Measurements from ENCODE around the gene PPP2R2B. TPM values are rescaled to one million over a fixed set of nuclear protein-coding genes. Genes with fewer than 3 reads are reported as not detected.
A peak's percentile ranks its signal among the peaks of the same experiment; 100 is the strongest.

PPP2R2B gene
- total RNA-seq, 4 donors from 2014 or later = 9.4 to 29.4 (median 20.7) TPM

DNA sequence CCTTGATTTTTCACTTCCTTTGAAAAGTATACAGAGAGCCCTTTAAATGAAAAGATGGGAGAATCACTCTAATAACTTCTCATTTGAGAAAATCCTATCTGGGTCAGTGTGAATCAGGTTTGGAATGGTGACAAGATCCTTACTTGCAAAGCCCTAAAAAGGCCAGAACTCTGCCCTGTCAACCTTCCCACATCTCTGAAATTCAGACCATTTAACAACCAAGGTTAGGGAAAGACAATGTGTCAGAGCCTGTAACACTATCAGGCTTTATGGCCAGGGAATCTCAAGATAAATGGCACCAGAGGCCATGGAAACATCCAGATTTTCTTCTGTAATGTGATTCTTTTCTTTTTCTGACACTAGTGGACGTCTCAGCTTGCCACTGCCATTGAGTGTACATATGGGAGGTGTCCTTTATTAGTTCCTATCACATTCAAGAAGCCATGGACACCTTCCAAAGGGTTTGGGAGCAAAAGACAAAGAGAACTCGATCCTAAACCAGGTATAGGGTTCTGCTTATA lies 196.9 kb downstream of the PPP2R2B start:
- DNase-seq (ENCODE audit: low spot score in 2 of 2) = no peak
- Histone ChIP-seq H3K27me3 (no peaks in the 10 kb centered on the region), H3K9me3 (no peaks in the 10 kb centered on the region), H3K27ac (peak overlapping the region in 1 of 4 donors; percentile 63), H3K4me3 (no peak overlapping the region), H3K4me1 (peaks cover 0 to 10% (median 0%) of the 10 kb centered on the region in 4 donors), H3K36me3 (no peaks in the 10 kb centered on the region)
- 60 to 63% methylated on average over 2 of the region's 2 CpGs for WGBS, 2 donors
- TF ChIP-seq POLR2A (IDR thresholded peaks at IDR 0.05) (no peak), EP300 (IDR thresholded peaks at IDR 0.05) (no peak)
- TF ChIP-seq, protein P1, sequence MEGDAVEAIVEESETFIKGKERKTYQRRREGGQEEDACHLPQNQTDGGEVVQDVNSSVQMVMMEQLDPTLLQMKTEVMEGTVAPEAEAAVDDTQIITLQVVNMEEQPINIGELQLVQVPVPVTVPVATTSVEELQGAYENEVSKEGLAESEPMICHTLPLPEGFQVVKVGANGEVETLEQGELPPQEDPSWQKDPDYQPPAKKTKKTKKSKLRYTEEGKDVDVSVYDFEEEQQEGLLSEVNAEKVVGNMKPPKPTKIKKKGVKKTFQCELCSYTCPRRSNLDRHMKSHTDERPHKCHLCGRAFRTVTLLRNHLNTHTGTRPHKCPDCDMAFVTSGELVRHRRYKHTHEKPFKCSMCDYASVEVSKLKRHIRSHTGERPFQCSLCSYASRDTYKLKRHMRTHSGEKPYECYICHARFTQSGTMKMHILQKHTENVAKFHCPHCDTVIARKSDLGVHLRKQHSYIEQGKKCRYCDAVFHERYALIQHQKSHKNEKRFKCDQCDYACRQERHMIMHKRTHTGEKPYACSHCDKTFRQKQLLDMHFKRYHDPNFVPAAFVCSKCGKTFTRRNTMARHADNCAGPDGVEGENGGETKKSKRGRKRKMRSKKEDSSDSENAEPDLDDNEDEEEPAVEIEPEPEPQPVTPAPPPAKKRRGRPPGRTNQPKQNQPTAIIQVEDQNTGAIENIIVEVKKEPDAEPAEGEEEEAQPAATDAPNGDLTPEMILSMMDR (IDR thresholded peaks at IDR 0.05) = no peak

DNA sequence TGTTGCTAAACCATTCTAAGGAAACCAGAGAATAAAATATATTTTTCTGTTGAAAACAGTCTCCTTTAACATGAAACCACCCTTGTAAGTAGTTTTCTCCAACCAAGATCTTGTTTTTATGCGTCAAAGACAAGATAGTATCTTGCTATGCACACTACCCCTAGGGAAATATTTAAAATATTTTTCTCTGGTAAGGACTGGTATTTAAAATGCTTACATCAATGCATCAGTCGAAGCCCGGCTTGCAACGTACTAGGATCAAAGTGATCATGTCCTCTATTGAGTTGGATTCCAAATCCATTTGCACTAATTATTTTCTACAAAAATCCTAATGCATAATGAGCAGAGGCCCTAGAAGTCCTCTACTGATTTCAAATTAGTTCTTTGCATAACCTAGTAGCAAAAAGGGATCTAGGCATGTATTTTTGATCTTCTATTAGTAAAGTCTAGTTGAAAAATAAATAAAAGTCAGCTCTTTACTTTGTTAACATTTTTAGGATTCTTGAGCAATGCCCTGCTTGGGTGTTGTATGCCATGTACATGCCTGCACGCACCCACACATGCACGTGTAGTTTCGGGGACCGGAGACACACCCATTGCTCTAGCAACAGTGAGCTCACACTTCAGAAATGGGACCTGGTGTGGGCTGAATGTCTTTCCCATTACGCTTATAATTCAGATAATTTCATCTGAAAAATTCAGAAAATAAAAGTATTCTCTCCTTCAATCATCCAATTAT lies 197.5 kb downstream of the PPP2R2B start:
- Histone ChIP-seq H3K27me3 (no peaks in the 10 kb centered on the region), H3K4me1 (peaks cover 0 to 10% (median 0%) of the 10 kb centered on the region in 4 donors), H3K9me3 (no peaks in the 10 kb centered on the region), H3K36me3 (no peaks in the 10 kb centered on the region), H3K27ac (peak overlapping the region in 1 of 4 donors; percentile 63), H3K4me3 (no peak overlapping the region)
- 66 to 70% methylated on average over 9 of the region's 9 CpGs for WGBS, 2 donors
- TF ChIP-seq, protein P1 (IDR thresholded peaks at IDR 0.05) = no peak
- TF ChIP-seq EP300 (IDR thresholded peaks at IDR 0.05) = no peak
- TF ChIP-seq POLR2A (IDR thresholded peaks at IDR 0.05) = no peak
- DNase-seq (ENCODE audit: low spot score in 2 of 2) = no peak

GRCh38 chr5:146675636-146676035 lies 202.9 kb downstream of the PPP2R2B start:
- H3K4me3 ChIP-seq = no peak overlapping the region
- peaks cover 0 to 1% (median 0%) of the 10 kb centered on the region in 4 donors for H3K4me1 ChIP-seq
- H3K9me3 ChIP-seq = no peaks in the 10 kb centered on the region
- no peak overlapping the region for H3K27ac ChIP-seq
- TF ChIP-seq POLR2A (IDR thresholded peaks at IDR 0.05) = no peak
- no peak for TF ChIP-seq EP300 (IDR thresholded peaks at IDR 0.05)
- TF ChIP-seq, protein P1 (IDR thresholded peaks at IDR 0.05) = no peak
- 65 to 71% methylated on average over 4 of the region's 4 CpGs for WGBS, 2 donors
- DNase-seq (ENCODE audit: low spot score in 2 of 2) = no peak
- H3K36me3 ChIP-seq = no peaks in the 10 kb centered on the region
- no peaks in the 10 kb centered on the region for H3K27me3 ChIP-seq

DNA sequence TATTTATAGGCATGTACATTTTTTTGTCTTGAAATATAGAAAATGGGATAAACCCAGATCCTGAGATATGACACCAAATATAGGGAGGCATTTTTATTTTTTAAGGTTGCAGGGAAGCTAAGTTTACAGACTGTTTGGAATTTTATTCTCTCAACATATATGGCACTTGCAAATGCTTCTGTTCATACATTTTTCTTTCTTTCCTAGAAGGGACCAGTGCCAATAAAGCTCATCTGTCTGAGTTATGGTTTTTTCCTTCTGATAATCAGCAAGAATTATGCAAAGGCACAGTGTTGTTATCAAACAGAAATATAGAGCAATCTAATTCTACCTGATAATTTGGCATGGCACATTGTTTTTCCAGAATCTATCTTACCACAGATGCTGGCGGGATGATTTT lies 205.7 kb downstream of the PPP2R2B start:
- Histone ChIP-seq H3K27me3 (no peaks in the 10 kb centered on the region), H3K4me1 (peaks cover 0 to 13% (median 0%) of the 10 kb centered on the region in 4 donors), H3K9me3 (no peaks in the 10 kb centered on the region), H3K27ac (no peak overlapping the region), H3K36me3 (no peaks in the 10 kb centered on the region), H3K4me3 (no peak overlapping the region)
- WGBS, 2 donors = 93% methylated on average over 1 of the region's 1 CpG
- TF ChIP-seq POLR2A (IDR thresholded peaks at IDR 0.05) = no peak
- no peak for DNase-seq (ENCODE audit: low spot score in 2 of 2)

DNA sequence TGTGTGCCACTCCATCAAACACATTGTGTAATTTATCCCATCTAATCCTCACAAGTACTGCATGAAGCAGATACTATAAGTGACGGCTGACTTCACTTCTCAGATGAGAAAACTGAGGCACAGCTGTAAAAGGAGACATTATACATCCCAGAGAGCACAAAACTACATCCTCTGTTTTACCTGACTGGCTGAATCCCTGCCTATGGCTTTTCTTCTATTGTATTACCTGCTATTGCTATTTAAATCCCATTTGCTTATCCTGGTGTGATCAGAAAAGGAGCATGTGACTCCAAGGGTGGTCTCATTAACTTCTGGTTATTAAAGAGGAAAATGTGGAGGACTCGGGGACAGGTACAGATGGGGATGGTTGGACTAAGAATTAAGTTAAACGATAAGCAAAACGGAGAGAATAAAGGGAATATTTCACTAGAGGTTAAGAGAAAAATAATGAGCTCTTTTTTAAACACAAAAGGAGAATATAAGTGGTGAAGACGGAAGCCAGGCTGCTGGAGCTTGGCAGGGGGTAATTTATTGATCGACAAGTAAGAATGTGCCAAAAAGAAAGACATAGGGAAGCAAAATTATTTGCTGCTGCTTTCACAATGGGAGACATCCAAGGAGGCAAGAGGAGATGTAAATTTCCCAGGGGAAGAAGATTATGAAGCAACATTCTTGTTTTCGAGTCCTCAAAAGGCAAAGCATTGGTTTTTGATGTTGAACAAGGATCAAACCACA lies 206.8 kb downstream of the PPP2R2B start:
- Histone ChIP-seq H3K4me3 (no peak overlapping the region), H3K4me1 (peaks cover 0 to 20% (median 0%) of the 10 kb centered on the region in 4 donors), H3K27ac (peak overlapping the region in 2 of 4 donors; percentile 13 to 44), H3K9me3 (no peaks in the 10 kb centered on the region), H3K27me3 (no peaks in the 10 kb centered on the region), H3K36me3 (no peaks in the 10 kb centered on the region)
- TF ChIP-seq EP300 (IDR thresholded peaks at IDR 0.05) (no peak), POLR2A (IDR thresholded peaks at IDR 0.05) (no peak)
- TF ChIP-seq, protein P1 (IDR thresholded peaks at IDR 0.05) = no peak
- DNase-seq (ENCODE audit: low spot score in 2 of 2) = no peak
- 44 to 46% methylated on average over 7 of the region's 7 CpGs for WGBS, 2 donors
